ENCODE results near the gene ELFN1. TPM values are rescaled to one million over a fixed set of nuclear protein-coding genes. Genes with fewer than 3 reads are reported as not detected.

ELFN1 gene
- total RNA-seq, 1 experiment from 2014 or later, result 0.69 TPM

GRCh38 chr7:1664711-1665548, 5.1 kb upstream of the ELFN1 start:
- BruUV-seq (replicated peaks), result no TSS peak
- Histone ChIP-seq H3K36me3 (ENCODE audit: low read depth, low read length) (no peaks in the 10 kb centered on the region), H3K4me3 (ENCODE audit: low read length) (peak overlapping the region; percentile 59), H3F3A (ENCODE audit: low read length, unreplicated experiment) (no peaks in the 10 kb centered on the region), H3K9me3 (ENCODE audit: low read length) (no peaks in the 10 kb centered on the region), H3K9me2 (replicated peaks; ENCODE audit: low read length) (no peaks in the 10 kb centered on the region), H3K27me3 (ENCODE audit: low read length) (peaks cover 43% of the 10 kb centered on the region), H3K4me2 (ENCODE audit: low read length) (peak overlapping the region; percentile 75), H3K79me2 (ENCODE audit: low read length) (no peaks in the 10 kb centered on the region), H2AFZ (ENCODE audit: low read length) (no peak overlapping the region), H3K27ac (ENCODE audit: low read length) (no peak overlapping the region), H4K20me1 (ENCODE audit: low read length) (no peaks in the 10 kb centered on the region), H3K4me1 (ENCODE audit: insufficient read depth, low read length) (0 out of 2 replicates have a peak, but pooled peaks cover 5% of the 10 kb centered on the region), H3K9ac (ENCODE audit: low read length) (no peak overlapping the region)
- ATAC-seq (peak; percentile 19; the same call in 1 of the 2 replicates), DNase-seq (peak; percentile 46)
- ChIA-PET POLR2A (ENCODE audit: unreplicated experiment) (no interaction called here), CTCF (interaction anchor here (0.6 to 1.1 kb wide), 5 partner anchors 50 to 619 kb away, joined by 3 to 14 read pairs (median 4); no protein-coding TSS in a partner anchor)
- TF ChIP-seq EZH2phosphoT487 (IDR thresholded peaks at IDR 0.05; ENCODE audit: borderline replicate concordance, low read length) (no peak), CTCF (conservative IDR thresholded peaks at IDR 0.05; ENCODE audit: low read depth, low read length) (peak; percentile 72)
- intact Hi-C loops (cut with micrococcal nuclease), result loop anchor here (5.0 to 10.0 kb wide), 2 partner anchors 90 to 542 kb away; no protein-coding TSS in a partner anchor

GRCh38 chr7:1665549-1666316, 4.3 kb upstream of the ELFN1 start:
- intact Hi-C loops (cut with micrococcal nuclease), result loop anchor here (10.0 kb wide), 1 partner anchor 89 kb away; no protein-coding TSS in a partner anchor
- Histone ChIP-seq H3K9me3 (ENCODE audit: low read length) (no peaks in the 10 kb centered on the region), H2AFZ (ENCODE audit: low read length) (no peak overlapping the region), H3K4me1 (ENCODE audit: insufficient read depth, low read length) (0 out of 2 replicates have a peak, but pooled peaks cover 5% of the 10 kb centered on the region), H3K4me2 (ENCODE audit: low read length) (peak overlapping the region; percentile 77; the same call in 1 of the 2 replicates), H3K27me3 (ENCODE audit: low read length) (peaks cover 48% of the 10 kb centered on the region), H3K79me2 (ENCODE audit: low read length) (no peaks in the 10 kb centered on the region), H3K9ac (ENCODE audit: low read length) (no peak overlapping the region), H3K4me3 (ENCODE audit: low read length) (peak overlapping the region; percentile 51), H3F3A (ENCODE audit: low read length, unreplicated experiment) (no peaks in the 10 kb centered on the region), H4K20me1 (ENCODE audit: low read length) (no peaks in the 10 kb centered on the region), H3K36me3 (ENCODE audit: low read depth, low read length) (no peaks in the 10 kb centered on the region), H3K9me2 (replicated peaks; ENCODE audit: low read length) (no peaks in the 10 kb centered on the region), H3K27ac (ENCODE audit: low read length) (no peak overlapping the region)
- TF ChIP-seq CTCF (conservative IDR thresholded peaks at IDR 0.05; ENCODE audit: low read depth, low read length), result no peak
- no peak for TF ChIP-seq EZH2 (IDR thresholded peaks at IDR 0.05; ENCODE audit: low read length, unreplicated experiment)
- no peak for TF ChIP-seq EZH2phosphoT487 (IDR thresholded peaks at IDR 0.05; ENCODE audit: borderline replicate concordance, low read length)
- ATAC-seq (peak; percentile 28), DNase-seq (peak; percentile 11)
- CTCF ChIA-PET, result no interaction called here
- POLR2A ChIA-PET (ENCODE audit: unreplicated experiment), result no interaction called here
- no TSS peak for BruUV-seq (replicated peaks)
